Renal cortical epithelial cell (primary cell): Measurements from ENCODE around the gene CHRNA9. TPM values are rescaled to one million over a fixed set of nuclear protein-coding genes. Genes with fewer than 3 reads are reported as not detected.

Source experiments
- DNase-seq: peaks from one replicate; pipeline ENCODE4 v3.0.0-alpha.2; 2011; ENCODE audit warnings: low read depth
- total RNA-seq: library from RNA; depleted of rRNA; stranded (reverse); fragments of >200 nt; gene quantifications from 2 replicates; pipeline ENCODE4 v1.2.3, GENCODE V29; 2014

The CHRNA9 gene
- total RNA-seq, 1 donor from 2014 or later = not detected

DNA sequence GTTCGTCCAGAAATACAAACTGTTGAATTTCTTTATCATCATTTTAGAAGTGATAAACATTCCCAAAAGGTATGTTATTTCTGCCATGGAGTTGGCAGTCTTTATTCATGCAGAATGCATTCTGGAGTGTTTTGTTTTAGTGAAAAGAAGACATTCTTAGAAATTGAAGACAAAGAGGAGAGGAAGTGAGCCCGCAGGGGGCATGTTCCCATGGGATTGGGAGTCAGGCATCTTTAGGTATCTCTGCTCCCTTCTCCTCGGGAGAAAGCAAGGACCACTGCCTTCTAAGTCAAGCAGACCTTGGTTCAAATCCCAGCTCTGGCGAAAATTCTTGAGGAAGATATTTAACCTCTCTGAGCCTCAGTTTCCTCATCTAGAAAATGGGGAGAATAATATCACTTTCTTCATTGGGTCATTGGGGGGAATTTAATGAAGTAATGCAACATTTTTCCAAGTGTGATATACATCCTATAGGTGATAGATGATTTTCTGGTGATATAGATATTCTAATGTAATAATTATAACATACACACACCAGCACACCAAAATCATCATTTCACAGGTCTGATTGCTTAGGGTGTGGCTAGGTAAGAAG lies 26.5 kb upstream of the CHRNA9 start:
- DNase-seq = no peak

DNA sequence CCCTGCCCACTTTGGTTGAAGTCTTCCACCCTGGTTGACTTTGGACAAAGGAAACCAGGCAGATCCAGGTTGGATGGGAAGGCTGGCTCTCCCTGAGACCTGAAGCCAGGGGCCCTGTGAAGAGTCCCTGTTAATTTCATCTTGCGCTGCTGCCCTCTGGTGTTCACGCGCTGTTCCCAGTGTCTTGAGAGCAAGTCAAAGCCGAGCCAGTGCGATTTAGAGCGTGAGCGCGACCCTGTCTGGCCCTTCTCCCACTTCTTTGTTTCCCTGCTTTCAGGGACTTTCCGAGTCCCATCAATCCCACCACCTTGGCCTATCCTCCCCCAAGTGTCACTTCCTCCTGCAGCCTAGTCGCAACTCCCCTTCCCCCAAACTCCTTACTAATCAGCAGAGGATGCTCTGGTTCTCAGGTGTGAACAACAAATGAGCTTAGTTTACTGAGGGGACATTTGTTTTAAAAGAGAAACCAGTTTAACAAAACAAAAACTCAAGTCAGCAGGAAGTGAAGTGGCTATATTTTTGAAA lies 25.8 kb upstream of the CHRNA9 start:
- DNase-seq = peak; percentile 71

DNA sequence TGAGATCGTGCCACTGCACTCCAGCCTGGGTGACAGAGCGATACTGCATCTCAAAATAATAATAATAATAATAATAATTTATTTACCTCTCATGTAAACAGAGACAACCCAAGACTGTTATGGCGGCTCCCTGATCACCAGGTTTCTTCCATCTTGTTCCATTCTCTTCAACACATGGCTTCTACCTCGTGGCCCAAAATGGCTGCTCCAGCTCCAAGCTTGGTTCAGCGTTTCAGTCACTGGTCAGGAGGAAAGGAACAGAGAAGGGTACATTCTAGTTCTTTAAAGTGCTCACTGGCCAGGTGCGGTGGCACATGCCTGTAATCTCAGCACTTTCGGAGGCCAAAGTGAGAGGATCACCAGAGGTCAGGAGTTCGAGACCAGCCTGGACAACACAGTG lies 24.9 kb upstream of the CHRNA9 start:
- no peak for DNase-seq

DNA sequence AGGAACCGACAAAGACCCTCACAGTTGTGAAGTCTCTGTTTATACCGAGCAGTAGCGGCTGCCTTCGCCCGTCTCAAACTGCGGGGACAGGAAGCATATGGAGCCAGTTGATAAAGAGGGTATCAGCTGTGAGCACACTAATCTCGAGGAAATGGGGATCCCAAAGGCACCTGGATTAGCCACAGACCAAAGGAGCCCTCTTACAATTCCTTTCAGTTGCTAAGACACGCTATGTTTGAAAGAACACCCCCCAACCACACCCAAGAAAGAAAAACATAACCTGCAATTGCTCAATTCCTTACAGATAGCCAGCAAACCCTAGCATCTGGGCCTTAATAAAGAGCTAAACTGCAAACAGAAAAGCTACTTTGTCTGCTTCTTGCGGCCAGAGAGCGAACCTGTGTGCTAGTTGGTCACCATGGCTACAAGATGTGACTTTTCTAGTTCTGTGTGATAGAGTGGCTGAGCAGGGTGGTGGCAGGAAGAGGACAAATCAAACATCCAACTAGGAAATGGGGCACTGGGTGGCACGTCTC lies 23.3 kb upstream of the CHRNA9 start:
- no peak for DNase-seq

DNA sequence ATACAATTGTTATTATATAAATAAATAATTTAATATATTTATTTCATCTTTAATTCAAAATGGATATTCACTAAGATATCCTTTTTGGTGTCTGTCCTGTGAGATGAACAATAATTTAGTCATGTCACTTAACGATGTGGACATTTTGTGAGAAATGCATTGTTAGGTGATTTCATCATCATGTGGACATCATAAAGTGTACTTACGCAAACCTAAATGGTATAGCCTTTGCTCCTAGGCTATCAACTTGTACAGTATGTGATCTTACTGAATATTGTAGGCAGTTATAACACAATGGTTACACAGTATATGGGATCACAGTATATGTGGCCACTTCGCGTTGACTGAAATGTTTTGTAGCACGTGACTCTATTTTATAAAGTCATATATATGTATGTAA lies 20.2 kb upstream of the CHRNA9 start:
- no peak for DNase-seq

DNA sequence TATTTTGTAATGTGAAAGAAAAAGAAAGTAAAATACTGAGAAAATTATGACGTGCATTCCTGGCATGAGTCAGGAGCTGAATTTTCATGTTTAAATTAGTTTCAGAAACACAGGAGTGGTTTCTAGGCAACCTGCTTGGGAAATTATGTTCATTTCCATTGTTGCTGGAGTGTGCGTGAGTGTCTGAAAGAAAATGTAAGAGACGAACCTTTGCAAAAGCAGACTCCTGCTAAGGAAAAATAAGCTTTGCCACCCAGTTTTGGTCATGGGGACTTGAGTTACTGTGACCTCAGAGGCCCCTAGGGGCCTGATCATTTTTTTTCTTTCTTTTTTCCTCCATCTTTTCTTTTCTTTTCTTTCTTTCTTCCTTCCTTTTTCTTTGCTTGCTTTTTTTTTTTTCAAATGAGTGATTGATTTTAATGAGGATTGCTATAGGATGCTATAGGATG lies 18.8 kb upstream of the CHRNA9 start:
- DNase-seq = peak; percentile 95

DNA sequence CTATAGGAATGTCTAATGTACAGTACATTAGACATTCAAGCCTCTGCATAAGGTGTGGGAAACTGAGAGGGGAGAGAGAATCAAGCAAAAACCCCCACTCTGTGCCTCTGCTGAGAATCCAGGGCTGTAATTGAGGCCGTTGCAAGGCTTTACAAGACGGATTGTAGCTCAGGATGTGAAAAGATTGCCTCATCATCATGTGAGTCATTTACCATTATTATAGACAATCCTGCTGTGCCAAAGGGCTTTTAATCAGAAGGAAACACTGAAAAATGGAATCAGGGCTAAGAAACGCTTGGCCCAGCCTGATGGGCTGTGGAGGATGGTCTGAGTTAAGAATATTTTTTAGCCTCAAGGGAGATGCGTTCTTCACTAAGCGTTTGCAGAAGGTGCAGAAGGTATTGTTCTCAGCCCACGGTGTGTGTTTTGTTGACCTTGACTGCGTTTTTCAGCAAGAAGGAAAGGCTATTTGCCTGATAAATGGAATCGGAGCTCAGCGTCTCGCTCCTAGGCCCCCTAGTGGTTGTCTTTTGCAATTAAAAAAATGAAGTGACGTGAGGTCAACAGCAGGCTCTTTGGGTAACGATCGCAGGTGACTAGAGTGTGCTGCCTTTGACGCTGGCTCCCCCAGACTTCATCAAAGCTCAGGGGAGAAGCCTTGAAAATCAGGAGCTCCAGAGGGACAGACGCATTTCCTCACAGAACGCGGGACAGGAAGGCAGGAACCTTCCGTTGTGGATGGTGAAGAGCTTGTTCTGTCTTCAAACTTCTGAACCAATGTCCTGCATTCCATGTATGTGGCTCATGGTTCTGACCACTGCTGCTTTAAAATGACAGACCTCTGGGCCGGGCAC lies 18.1 kb upstream of the CHRNA9 start:
- DNase-seq = peak; percentile 97

DNA sequence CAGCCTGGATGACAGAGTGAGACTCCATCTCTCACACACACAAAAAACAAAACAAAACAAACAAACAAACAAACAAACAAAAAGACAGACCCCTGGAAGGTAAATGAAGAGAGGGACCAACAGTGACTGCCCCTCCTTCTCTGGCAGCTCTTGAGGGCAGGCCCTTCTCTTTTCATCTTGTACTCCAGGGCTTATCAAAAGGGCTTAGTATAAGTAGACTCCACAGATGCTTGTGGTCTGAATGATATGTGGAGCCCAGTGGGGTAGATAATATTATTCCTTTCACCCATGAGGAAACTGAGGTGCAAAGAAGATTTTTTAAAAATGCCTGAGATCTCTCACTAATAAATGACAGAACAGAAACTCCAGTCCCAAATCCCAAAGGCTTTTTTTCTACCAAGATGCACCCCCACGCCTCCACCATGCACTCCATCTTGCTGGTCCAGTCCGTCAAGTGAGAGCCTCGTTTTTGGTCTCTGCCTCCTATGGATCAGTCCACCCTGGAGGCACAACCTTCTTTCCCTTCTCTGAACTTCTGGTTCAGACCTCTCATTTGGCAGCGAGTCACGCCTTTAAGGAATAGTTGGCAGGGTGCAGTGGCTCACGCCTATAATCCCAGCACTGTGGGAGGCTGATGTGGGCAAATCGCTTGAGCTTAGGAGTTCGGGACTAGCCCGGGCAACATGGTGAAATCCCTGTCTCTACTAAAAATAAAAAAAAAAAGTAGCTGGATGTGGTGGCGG lies 17.0 kb upstream of the CHRNA9 start:
- no peak for DNase-seq

DNA sequence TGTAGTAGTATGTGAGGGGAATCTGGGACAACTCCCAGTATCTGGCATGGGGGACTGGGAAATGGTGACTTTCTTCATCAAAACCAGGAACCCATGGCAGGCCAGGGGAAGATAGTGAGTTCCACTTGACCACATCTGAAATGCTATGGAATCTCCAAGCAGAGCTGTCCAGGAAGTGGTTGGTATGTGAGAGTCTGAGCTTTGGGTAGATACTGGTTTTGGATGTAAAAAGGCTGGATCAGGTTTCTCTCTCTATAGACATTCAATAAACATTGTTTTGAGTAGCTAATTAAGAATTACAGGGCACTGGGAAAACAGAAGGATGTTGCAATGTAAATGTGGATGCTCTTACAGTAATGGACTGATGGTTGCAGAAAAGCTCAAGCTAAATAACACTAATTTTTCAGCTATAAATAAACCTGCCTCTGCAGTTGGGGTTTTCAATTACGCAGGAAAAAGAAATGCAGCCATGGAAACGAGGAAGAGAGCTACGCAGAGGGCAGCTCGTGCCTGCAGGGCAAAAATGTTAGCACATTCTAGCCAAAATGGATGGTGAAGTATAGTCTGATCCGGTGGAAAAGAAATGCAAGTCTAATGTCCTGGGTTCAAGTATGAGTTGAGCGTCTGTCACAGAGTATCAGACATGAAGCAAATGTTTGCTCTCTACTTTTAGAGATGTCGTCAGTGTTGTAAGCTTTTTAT lies 13.4 kb upstream of the CHRNA9 start:
- peak; percentile 27 for DNase-seq

DNA sequence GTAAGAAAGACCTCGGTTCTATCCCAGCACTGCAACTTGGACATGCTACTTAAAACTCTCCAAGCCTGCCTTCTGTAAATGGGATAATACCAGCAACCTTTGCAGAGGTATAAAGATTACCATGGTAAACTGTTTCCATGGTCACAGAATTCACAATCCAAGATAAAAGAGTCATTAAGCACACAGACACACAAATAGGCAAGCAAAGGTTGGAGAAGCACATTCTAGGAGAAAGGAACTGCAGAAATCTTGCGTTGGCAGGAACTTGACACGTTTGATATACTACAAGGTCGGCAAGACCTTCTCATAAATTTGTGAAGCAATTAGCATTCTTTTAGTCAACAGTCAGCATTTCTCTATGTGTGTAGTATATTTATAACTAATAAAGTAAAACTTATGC lies 12.3 kb upstream of the CHRNA9 start:
- DNase-seq = peak; percentile 42

DNA sequence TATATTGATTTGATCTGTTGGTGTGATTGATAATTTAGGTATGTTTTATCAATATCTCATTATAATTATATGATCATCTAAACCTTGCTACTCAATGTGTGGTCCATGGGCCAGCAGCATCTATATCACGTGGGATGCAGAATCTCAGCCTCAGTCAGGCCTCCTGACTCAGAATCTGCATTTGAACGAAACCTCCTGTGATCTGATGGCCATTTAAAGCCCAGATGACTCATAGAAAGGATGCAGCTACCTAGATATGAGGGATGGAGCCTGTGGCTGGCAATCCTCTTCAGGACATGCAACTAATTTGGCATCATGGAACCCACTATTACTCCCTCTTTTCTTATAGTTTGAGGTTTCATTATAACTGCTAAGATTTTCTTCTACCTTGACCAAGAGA lies 11.3 kb upstream of the CHRNA9 start:
- DNase-seq = no peak

DNA sequence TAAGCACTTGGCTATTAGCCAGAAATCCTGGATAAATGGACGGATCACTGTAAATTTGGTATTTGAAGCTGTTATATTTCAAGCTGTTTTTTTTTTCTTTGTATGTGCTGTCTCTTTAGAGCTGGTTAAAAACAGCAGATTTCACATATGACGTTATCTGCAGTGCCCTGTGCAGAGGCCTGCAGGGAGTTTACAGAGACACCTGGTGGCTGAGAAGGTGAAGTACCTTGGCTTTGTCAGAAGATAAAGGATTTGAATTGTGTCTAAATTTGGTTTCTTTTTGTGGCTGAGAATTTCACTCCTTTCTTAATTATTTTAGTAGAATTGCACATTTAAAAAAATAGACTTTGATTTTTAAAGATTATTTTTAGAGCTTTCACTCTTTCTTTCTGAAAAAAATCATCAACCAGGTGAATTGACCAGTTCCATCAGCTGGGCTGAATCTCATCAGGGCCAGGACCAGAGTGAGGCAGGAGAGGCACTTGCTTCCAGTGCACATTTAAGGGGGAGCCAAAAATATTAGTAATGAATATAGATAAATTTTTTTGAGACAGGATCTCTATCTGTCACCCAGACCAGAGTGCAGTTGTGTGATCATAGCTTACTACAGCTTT lies 9.6 kb upstream of the CHRNA9 start:
- peak; percentile 74 for DNase-seq

DNA sequence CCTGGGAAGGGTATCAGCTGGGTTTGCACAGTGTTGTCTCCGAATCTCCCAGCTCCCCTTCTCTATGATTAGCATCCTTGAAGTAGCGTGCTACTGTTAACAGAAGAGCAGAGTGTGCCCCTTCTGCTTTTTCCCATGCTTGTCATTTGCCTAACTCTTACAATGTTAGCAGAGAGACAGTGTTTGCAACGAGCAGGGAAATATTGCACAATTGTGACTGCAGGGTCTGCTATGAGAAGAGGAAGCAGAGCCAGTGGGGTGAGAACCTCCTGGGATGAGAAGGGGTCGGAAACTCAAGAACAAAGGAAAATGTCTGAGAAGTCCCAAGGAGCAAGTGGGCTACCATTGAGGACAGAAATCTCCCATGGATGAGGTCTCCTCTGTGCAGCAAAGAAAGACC lies 7.8 kb upstream of the CHRNA9 start:
- DNase-seq = no peak

DNA sequence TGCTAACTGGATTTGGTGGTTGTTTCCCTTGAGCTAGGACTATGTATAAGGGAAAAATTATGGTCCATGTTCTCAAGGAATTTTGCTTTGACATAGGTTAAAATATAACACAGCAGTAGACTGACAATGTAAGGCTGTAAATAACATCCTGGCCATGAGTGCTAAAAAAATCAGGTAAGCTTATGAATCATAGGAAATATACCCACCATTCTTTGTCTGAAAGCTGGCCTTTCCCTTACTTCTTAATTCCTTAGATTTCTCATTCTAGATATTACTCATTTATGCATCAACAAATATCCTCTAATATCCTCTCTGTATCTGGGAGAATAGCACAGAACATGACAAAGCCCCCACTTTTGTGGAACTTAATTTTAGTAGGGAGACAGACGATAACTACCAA lies 6.8 kb upstream of the CHRNA9 start:
- DNase-seq = no peak

DNA sequence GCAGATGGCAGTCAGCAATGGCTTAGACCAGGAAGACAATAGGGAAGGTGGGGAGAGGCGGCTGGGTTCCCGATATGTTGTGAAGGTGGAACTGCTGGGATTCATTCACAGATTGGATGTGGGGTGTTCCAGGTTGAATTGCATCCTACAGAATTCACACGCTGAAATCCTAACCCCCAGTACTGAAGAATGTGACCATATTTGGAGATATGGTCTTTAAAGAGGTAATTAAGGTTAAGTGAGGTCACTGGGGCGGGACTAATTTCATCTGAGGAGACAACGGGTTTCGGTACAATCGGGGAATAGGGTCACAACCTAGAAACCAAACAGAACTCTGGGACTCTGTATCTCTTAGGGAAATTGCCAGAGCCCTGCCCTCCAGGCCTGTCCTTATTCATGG lies 5.3 kb upstream of the CHRNA9 start:
- DNase-seq = no peak

DNA sequence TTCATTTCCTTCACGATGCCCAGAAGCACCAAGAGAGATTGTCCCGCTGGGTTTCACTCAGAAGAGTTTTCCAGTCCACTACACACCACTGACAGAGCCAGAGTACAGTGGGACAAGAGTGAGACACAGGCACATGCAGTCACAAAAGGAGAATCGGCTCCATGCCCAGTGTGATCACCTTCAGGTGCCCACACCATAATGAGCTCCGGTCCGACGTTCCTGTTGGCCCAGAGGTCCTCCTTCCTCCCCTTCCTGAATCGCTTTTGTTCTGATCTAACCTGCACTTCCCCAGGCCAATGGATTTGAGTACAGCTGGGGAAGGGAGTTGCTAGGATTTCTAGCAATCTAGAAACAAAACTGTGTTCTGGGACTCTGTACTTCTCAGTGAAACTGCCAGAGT lies 4.6 kb upstream of the CHRNA9 start:
- no peak for DNase-seq

DNA sequence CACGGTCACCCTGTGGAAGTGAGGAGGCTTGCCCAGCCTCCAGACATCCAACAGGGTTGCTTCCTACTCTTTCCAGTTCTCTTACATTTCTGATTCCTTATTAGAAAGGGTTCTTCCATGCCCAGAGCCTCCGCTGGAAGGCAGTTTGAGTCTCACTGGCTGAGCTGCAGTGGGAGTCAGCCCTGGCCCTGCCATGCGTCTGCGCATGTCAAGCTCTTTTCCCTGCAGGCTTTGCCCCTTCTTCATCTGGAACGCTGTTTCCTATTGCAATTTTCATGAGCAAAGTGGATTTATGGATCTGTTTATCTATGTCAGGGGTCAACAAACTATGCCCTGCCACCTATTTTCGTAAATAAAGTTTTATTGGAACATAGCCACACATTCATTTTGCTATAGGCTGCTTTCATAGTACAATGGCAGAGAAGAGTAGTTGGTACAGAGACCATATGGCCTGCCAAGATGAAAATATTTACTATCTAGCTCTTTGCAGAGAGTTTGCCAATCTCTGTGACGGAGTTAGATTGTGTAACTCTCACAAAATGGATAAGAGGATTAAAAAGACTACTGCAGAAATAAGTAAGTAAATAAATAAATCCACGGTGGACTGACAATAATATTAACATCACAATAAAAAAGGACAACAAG lies 3.9 kb upstream of the CHRNA9 start:
- no peak for DNase-seq

DNA sequence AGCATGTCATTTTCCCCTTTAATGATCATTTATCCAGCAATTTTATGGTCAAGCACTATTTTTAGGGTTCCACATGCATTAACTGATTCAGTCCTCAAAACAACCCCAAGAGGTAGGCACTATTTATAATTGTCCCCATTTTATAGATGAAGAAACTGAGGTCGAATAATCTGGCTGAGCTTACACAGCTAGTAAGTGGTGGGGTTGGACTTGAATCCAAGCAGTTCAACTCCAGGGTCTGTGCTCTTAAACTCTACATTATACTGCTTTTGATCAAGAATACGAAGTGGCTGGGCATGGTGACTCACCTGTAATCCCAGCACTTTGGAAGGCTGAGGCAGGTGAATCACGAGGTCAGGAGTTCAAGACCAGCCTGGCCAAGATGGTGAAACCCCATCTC lies 3.2 kb upstream of the CHRNA9 start:
- no peak for DNase-seq

DNA sequence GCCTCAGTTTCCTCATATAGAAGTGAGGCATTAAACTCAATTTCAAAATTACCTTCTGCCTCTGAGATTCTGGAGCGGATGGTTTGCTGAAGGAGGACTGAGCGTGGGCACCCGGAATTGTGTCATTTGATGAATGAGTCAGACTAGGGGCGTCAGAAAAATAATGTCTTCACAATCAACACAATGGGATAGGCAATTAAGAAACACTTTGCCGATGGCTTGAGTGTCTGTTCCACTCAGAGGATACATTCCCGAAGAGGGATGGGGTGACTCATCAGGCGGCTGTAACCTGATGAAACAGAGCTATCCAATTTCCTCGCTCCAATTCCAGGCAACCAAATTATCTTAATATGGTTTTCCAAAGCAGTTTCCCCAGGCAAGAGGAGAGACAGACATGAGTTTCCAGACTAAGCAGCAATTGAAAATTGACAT lies 1.2 kb upstream of the CHRNA9 start:
- DNase-seq = peak; percentile 85

DNA sequence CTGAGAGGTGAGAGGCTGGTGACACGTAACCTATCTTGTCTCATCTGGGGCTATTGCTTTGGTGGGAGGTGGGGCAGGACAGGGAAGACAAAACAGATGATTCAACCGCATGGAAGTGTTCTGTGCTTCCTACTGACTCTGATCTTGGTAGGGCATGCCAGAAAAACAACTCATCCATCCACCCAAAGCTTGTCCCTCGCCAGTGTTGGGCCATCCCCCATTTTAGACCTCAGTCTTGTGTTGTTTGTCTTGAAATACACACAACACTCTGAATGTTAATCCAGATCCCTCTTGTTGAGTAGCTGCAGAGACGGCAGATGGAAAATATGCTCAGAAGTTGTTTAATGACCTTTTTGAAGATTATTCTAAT lies 377 bp downstream of the CHRNA9 start:
- DNase-seq = no peak

DNA sequence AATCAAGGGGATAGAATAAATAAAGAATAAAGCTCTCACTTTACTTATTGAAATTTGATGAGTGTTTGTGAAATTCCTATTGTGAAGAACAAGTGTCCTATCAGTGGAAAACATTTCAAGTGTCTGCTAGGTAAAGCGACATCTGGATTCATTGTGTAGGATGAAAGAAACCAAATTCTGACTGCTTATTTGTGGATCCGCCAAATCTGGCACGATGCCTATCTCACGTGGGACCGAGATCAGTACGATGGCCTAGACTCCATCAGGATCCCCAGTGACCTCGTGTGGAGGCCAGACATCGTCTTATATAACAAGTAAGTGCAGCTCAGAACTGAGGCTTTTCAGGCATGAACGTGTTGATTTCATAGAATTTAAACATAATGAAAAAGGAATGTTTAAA lies 1.9 kb downstream of the CHRNA9 start:
- no peak for DNase-seq
